GM12874 (cell line): ENCODE results near the gene BCL2L12.

Experiments used
- CTCF ChIP-seq: IDR thresholded peaks from 2 replicates; pipeline ENCODE4 v1.5.1; 2011; ENCODE audit warnings: low read depth, mild to moderate bottlenecking, control low read depth, low read length, moderate library complexity; ENCODE audit not compliant: insufficient read depth

BCL2L12 gene

GRCh38 chr19:49691243-49692146 is 25.8 kb downstream of the BCL2L12 start:
- no peak for TF ChIP-seq CTCF

GRCh38 chr19:49692147-49692506 is 26.4 kb downstream of the BCL2L12 start:
- no peak for TF ChIP-seq CTCF

GRCh38 chr19:49696115-49696514 is 30.4 kb downstream of the BCL2L12 start:
- TF ChIP-seq CTCF, result no peak

- no peak for TF ChIP-seq CTCF
Observed at GRCh38 chr19:49696865-49697264, 31.1 kb downstream of the BCL2L12 start.

- TF ChIP-seq CTCF, result no peak
Observed at GRCh38 chr19:49699364-49699763, 33.6 kb downstream of the BCL2L12 start.

GRCh38 chr19:49700563-49700962 is 34.8 kb downstream of the BCL2L12 start:
- no peak for TF ChIP-seq CTCF

- no peak for TF ChIP-seq CTCF
Observed at GRCh38 chr19:49701271-49701786, 35.6 kb downstream of the BCL2L12 start.
